Measurements from ENCODE around the gene DSG2.

Gene DSG2

DNA sequence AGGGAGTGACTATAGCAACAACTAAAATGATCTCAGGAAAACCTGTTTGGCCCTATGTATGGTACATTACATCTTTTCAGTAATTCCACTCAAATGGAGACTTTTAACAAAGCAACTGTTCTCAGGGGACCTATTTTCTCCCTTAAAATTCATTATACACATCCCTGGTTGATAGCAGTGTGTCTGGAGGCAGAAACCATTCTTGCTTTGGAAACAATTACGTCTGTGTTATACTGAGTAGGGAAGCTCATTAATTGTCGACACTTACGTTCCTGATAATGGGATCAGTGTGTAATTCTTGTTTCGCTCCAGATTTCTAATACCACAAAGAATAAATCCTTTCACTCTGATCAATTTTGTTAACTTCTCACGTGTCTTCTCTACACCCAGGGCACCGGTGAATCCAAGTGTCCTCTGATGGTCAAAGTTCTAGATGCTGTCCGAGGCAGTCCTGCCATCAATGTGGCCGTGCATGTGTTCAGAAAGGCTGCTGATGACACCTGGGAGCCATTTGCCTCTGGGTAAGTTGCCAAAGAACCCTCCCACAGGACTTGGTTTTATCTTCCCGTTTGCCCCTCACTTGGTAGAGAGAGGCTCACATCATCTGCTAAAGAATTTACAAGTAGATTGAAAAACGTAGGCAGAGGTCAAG, 94.7 kb downstream of the DSG2 start:
- no peak for DNase-seq

DNA sequence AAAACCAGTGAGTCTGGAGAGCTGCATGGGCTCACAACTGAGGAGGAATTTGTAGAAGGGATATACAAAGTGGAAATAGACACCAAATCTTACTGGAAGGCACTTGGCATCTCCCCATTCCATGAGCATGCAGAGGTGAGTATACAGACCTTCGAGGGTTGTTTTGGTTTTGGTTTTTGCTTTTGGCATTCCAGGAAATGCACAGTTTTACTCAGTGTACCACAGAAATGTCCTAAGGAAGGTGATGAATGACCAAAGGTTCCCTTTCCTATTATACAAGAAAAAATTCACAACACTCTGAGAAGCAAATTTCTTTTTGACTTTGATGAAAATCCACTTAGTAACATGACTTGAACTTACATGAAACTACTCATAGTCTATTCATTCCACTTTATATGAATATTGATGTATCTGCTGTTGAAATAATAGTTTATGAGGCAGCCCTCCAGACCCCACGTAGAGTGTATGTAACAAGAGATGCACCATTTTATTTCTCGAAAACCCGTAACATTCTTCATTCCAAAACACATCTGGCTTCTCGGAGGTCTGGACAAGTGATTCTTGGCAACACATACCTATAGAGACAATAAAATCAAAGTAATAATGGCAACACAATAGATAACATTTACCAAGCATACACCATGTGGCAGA, 97.3 kb downstream of the DSG2 start:
- DNase-seq, result no peak

- DNase-seq, result no peak
These were observed 98.3 kb downstream of the DSG2 start for GRCh38 chr18:31596081-31596872.

- DNase-seq, result no peak
These were observed 100.2 kb downstream of the DSG2 start for GRCh38 chr18:31598021-31598805.
